Loucy (cell line): Measurements from ENCODE around the gene OR5AC2.

Experiments
- EZH2phosphoT487 ChIP-seq: fragments of 200-600 bp; IDR thresholded peaks from 2 replicates; pipeline ENCODE4 v1.6.1; 2018; ENCODE audit warnings: antibody characterized with exemption, mild to moderate bottlenecking, moderate library complexity, borderline replicate concordance
- TF ChIP-seq, protein P1 (sequence below): fragments of 200-600 bp; sonication (generic); conservative IDR thresholded peaks from 2 replicates; pipeline ENCODE4 v1.5.1; 2014; ENCODE audit warnings: mild to moderate bottlenecking, antibody characterized with exemption, low read length

DNA sequence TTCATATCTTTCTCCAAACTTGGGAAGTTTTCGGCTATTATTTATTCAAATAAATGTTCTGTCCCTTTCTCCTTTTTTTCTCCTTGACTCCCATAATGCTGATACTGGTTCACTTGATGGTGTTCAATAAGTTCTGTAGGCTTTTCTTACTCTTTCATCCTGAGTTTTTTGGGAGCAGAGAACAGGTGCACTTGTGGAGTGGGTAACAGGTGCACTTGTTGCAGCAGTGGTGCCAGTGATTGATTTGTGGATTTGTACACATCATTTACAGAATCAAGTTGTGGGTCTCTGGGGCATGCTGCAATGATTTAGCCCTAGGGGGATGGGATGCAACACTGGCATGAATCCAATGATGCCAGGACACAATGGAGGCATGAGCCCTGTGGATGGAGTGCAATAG lies 28.7 kb downstream of the OR5AC2 start:
- TF ChIP-seq, protein P1, sequence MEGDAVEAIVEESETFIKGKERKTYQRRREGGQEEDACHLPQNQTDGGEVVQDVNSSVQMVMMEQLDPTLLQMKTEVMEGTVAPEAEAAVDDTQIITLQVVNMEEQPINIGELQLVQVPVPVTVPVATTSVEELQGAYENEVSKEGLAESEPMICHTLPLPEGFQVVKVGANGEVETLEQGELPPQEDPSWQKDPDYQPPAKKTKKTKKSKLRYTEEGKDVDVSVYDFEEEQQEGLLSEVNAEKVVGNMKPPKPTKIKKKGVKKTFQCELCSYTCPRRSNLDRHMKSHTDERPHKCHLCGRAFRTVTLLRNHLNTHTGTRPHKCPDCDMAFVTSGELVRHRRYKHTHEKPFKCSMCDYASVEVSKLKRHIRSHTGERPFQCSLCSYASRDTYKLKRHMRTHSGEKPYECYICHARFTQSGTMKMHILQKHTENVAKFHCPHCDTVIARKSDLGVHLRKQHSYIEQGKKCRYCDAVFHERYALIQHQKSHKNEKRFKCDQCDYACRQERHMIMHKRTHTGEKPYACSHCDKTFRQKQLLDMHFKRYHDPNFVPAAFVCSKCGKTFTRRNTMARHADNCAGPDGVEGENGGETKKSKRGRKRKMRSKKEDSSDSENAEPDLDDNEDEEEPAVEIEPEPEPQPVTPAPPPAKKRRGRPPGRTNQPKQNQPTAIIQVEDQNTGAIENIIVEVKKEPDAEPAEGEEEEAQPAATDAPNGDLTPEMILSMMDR, result no peak
- TF ChIP-seq EZH2phosphoT487, result no peak
